OCI-LY1 (cell line): ENCODE data around the gene TCF7.

Source experiments
- EZH2 ChIP-seq: fragments of 200-600 bp; sonication (generic), shearing (Covaris generic); IDR thresholded peaks from 2 replicates; pipeline ENCODE4 v1.8.0; 2017; ENCODE audit warnings: borderline replicate concordance, mixed run types, mild to moderate bottlenecking, antibody characterized with exemption, low read length, moderate library complexity, mixed read lengths
- TF ChIP-seq, protein P1 (sequence below): fragments of 200-600 bp; sonication (generic), shearing (Covaris generic); IDR thresholded peaks from 2 replicates; pipeline ENCODE4 v1.5.1; 2017; ENCODE audit warnings: mild to moderate bottlenecking, antibody characterized with exemption, low read length, moderate library complexity, mixed read lengths

DNA sequence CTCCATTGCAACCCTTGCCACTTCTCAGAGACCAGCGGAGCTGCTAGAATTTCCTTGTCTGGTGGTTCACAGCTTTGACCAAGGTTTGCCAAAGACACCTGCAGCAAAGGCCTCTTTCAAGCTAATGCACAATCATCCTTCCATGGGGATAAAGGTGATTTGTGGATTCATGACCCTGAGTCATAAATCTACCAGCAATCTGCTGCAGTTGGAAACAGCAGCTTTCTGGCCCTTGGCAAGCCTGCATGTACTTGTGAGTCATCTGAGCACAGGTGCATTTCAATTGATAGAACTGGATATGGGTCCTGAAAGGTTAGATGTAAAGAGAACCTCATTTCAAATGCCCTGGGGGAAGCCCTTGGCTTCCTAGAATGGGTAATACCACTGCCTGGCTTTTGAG lies 21.6 kb upstream of the TCF7 start:
- TF ChIP-seq EZH2: no peak
- TF ChIP-seq, protein P1, sequence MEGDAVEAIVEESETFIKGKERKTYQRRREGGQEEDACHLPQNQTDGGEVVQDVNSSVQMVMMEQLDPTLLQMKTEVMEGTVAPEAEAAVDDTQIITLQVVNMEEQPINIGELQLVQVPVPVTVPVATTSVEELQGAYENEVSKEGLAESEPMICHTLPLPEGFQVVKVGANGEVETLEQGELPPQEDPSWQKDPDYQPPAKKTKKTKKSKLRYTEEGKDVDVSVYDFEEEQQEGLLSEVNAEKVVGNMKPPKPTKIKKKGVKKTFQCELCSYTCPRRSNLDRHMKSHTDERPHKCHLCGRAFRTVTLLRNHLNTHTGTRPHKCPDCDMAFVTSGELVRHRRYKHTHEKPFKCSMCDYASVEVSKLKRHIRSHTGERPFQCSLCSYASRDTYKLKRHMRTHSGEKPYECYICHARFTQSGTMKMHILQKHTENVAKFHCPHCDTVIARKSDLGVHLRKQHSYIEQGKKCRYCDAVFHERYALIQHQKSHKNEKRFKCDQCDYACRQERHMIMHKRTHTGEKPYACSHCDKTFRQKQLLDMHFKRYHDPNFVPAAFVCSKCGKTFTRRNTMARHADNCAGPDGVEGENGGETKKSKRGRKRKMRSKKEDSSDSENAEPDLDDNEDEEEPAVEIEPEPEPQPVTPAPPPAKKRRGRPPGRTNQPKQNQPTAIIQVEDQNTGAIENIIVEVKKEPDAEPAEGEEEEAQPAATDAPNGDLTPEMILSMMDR: no peak
